ENCODE data around the gene PACS1. TPM values are rescaled to one million over a fixed set of nuclear protein-coding genes. Genes with fewer than 3 reads are reported as not detected.
A peak's percentile ranks its signal among the peaks of the same experiment; 100 is the strongest.

Gene PACS1
- polyA plus RNA-seq, 1 of the 3 experiments (the other 2 are of a cell fraction), result 37.3 TPM

GRCh38 chr11:66068154-66068821, 1.8 kb upstream of the PACS1 start (continued):
- no peak for TF ChIP-seq PBX3 (IDR thresholded peaks at IDR 0.05)
- TF ChIP-seq SMC3 (IDR thresholded peaks at IDR 0.05; ENCODE audit: low read depth, low read length), result peak; percentile 69
- TF ChIP-seq MAX (IDR thresholded peaks at IDR 0.05; ENCODE audit: low read depth), result no peak
- peak; percentile 29; the same call in 1 of the 2 replicates for TF ChIP-seq MXI1 (IDR thresholded peaks at IDR 0.05; ENCODE audit: low read depth, low read length)
- TF ChIP-seq IRF3 (IDR thresholded peaks at IDR 0.05; ENCODE audit: low read depth, low read length), result no peak
- TF ChIP-seq EP300 (IDR thresholded peaks at IDR 0.05; ENCODE audit: borderline replicate concordance in 1 of 2, low read depth in 1 of 2, low read length in 1 of 2), result no peak
- TF ChIP-seq TEAD4 (IDR thresholded peaks at IDR 0.05; ENCODE audit: borderline replicate concordance, insufficient read depth), result no peak
- no peak for TF ChIP-seq MEF2A (IDR thresholded peaks at IDR 0.05; ENCODE audit: borderline replicate concordance, low read depth)
- TF ChIP-seq CHD2 (IDR thresholded peaks at IDR 0.05; ENCODE audit: low read length, partially characterized antibody), result peak; percentile 39

GRCh38 chr11:66068923-66069714, 953 bp upstream of the PACS1 start:
- Histone ChIP-seq H3K4me2 (peak overlapping the region; percentile 87), H2AFZ (ENCODE audit: low read depth) (no peak overlapping the region; the same call in 1 of the 2 replicates), H3K4me3 (ENCODE audit: low read depth in 2 of 2, low read length in 1 of 2) (peak overlapping the region; percentile 58 to 85), H3K27me3 (ENCODE audit: insufficient read depth) (no peaks in the 10 kb centered on the region), H3K36me3 (replicated peaks in 1 of 2; ENCODE audit: control insufficient read depth in 1 of 2, insufficient read depth in 2 of 2, low read length in 1 of 2) (peaks cover 50 to 58% of the 10 kb centered on the region in 2 experiments), H3K27ac (ENCODE audit: low read depth in 2 of 2, low read length in 1 of 2) (peak overlapping the region; percentile 86 to 94), H3F3A (replicated peaks; ENCODE audit: insufficient read depth) (peaks cover 60% of the 10 kb centered on the region), H3K9me2 (no peaks in the 10 kb centered on the region), H3K9ac (peak overlapping the region; percentile 70; the same call in 1 of the 2 replicates), H3K79me2 (ENCODE audit: insufficient read depth) (peaks cover 60% of the 10 kb centered on the region), H3K9me3 (no peaks in the 10 kb centered on the region), H4K20me1 (ENCODE audit: insufficient read depth) (peaks cover 25% of the 10 kb centered on the region), H3K4me1 (ENCODE audit: control insufficient read depth in 1 of 2, insufficient read depth in 2 of 2, low read depth in 1 of 2, low read length in 1 of 2) (peaks cover 20 to 30% of the 10 kb centered on the region in 2 experiments; a peak in 3 of 4 replicates)
- POLR2A ChIA-PET, result interaction anchor here (2.3 kb wide), 1 partner anchor 11 kb away, joined by 6 read pairs; no protein-coding TSS in a partner anchor
- CTCF ChIA-PET, result interaction anchor here (0.7 to 8.2 kb wide), 40 partner anchors 10 to 1326 kb away, joined by 3 to 101 read pairs (median 4); partner anchors contain the start of genes CCDC85B, CST6, GAL3ST3 and KAT5
- TF ChIP-seq TEAD4 (IDR thresholded peaks at IDR 0.05; ENCODE audit: borderline replicate concordance, insufficient read depth) (no peak), SIN3A (IDR thresholded peaks at IDR 0.05; ENCODE audit: borderline replicate concordance, low read depth, low read length) (0 out of 2 replicates have a peak, but pooled peaks have one; percentile 35), CTCF (IDR thresholded peaks at IDR 0.05) (peak; percentile 29; the same call in 1 of the 2 replicates)
- 63% methylated on average over 14 of the region's 14 CpGs for WGBS (ENCODE audit: low lambda C conversion rate)
- peak; percentile 53 for DNase-seq

Data from SK-N-SH (cell line).